A549 (cell line): Measurements from ENCODE around the gene PANX1. TPM values are rescaled to one million over a fixed set of nuclear protein-coding genes. Genes with fewer than 3 reads are reported as not detected.

Experiments
- ATAC-seq, 2 experiments: fragments of 200-7000 bp in 1 of 2; fragments of >200 bp in 1 of 2; cut with Nextera tagmentation in 1 of 2; cut with Tn5 transposase in 1 of 2; 3 replicates each; pipeline versions ENCODE4 v1.8.0 to v1.9.1; 2018 to 2020; ENCODE audit warnings: mild to moderate bottlenecking in 1 of 2, moderate library complexity in 1 of 2
- CTCF ChIA-PET: fragments of 300-600 bp; sonication (Branson Sonifier 250); formaldehyde crosslinking; extraction: SDS; loops from one replicate; lab custom pipeline; 2021; ENCODE audit warnings: antibody characterized with exemption, inconsistent platforms; lab: Yijun Ruan, JAX
- POLR2A ChIA-PET: fragments of 350-600 bp; formaldehyde crosslinking; extraction: SDS; loops from one replicate; lab custom pipeline; 2021; ENCODE audit warnings: antibody characterized with exemption, inconsistent platforms; lab: Yijun Ruan, JAX
- DNase-seq, 2 experiments: peaks; one replicate each; pipeline versions ENCODE4 v3.0.0 to v3.0.0-alpha.2; 2011 to 2016; ENCODE audit warnings: low read depth in 1 of 2, low spot score in 1 of 2
- FAIRE-seq: peaks from 2 replicates; lab custom pipeline; 2011; peaks lifted over from hg19 to GRCh38; lab: Jason Lieb, UNC
- H3K27ac ChIP-seq, 2 experiments: fragments of >200 bp; sonication (Bioruptor Twin); formaldehyde crosslinking; 3 replicates each; pipeline ENCODE4 v1.5.1; 2016 to 2017
- H3K4me1 ChIP-seq: fragments of >200 bp; sonication (Bioruptor Twin); formaldehyde crosslinking; 3 replicates; pipeline ENCODE4 v1.6.1; 2016
- H3K4me2 ChIP-seq: fragments of >200 bp; sonication (Bioruptor Twin); formaldehyde crosslinking; 3 replicates; pipeline ENCODE4 v1.6.1; 2016
- H3K4me3 ChIP-seq: fragments of >200 bp; sonication (Bioruptor Twin); formaldehyde crosslinking; 3 replicates; pipeline ENCODE4 v1.5.1; 2016
- H3K9me3 ChIP-seq: fragments of >200 bp; sonication (Bioruptor Twin); formaldehyde crosslinking; 3 replicates; pipeline ENCODE4 v1.6.1; 2016
- BCL3 ChIP-seq: fragments of >200 bp; sonication (Bioruptor Twin); formaldehyde crosslinking; IDR thresholded peaks from 3 replicates; pipeline ENCODE4 v1.6.1; 2016
- CEBPB ChIP-seq, 2 experiments: fragments of >200 bp in 1 of 2; sonication (Bioruptor Twin) in 1 of 2; formaldehyde crosslinking in 1 of 2; IDR thresholded peaks; 2 replicates each; pipeline ENCODE4 v1.6.1; 2012 to 2016
- E2F6 ChIP-seq: IDR thresholded peaks from 2 replicates; pipeline ENCODE4 v1.6.1; 2012; ENCODE audit warnings: low read depth, borderline replicate concordance
- FOSL2 ChIP-seq, 2 experiments: fragments of 450-650 bp in 1 of 2; fragments of >200 bp in 1 of 2; sonication (Bioruptor Twin) in 1 of 2; formaldehyde crosslinking; IDR thresholded peaks; 2 replicates each; pipeline versions ENCODE4 v1.5.0 to v1.6.1; 2016 to 2020; ENCODE audit warnings: mild to moderate bottlenecking in 1 of 2, moderate library complexity in 1 of 2
- GATA3 ChIP-seq: IDR thresholded peaks from 2 replicates; pipeline ENCODE4 v1.6.1; 2012; ENCODE audit warnings: borderline replicate concordance
- HOXA7 ChIP-seq: fragments of 250-450 bp; sonication (Bioruptor Pico); IDR thresholded peaks from 2 replicates; pipeline ENCODE4 v1.5.0; 2020; ENCODE audit warnings: mild to moderate bottlenecking, moderate library complexity
- HOXB13 ChIP-seq: fragments of 250-450 bp; sonication (Bioruptor Pico); IDR thresholded peaks from 2 replicates; pipeline ENCODE4 v1.5.0; 2020; ENCODE audit warnings: low read depth, mild to moderate bottlenecking, moderate library complexity
- JUN ChIP-seq, 2 experiments: fragments of >200 bp; sonication (Bioruptor Twin); formaldehyde crosslinking; IDR thresholded peaks; 2 replicates in 1 of 2; 3 replicates in 1 of 2; pipeline ENCODE4 v1.6.1; 2016 to 2017
- KDM5A ChIP-seq: fragments of 200-600 bp; sonication (generic); IDR thresholded peaks from 2 replicates; pipeline ENCODE4 v1.6.1; 2016; ENCODE audit warnings: antibody characterized with exemption, mild to moderate bottlenecking
- MAFK ChIP-seq: fragments of 450-650 bp; IDR thresholded peaks from 2 replicates; pipeline ENCODE4 v1.6.1; 2014; ENCODE audit not compliant: partially characterized antibody
- MAZ ChIP-seq: fragments of 150-350 bp; IDR thresholded peaks from 2 replicates; pipeline ENCODE4 v1.6.1; 2014; ENCODE audit warnings: antibody characterized with exemption, low read depth, low read length, borderline replicate concordance
- MYC ChIP-seq: IDR thresholded peaks from 2 replicates; pipeline ENCODE4 v1.6.1; 2012; ENCODE audit warnings: mild to moderate bottlenecking, inconsistent platforms, low read length, improper control_type of control experiment, borderline replicate concordance
- NFE2L2 ChIP-seq: fragments of 150-350 bp; conservative IDR thresholded peaks from 2 replicates; pipeline ENCODE4 v1.6.1; 2014; ENCODE audit warnings: low read length
- NPAS2 ChIP-seq: fragments of 250-450 bp; sonication (Bioruptor Pico); IDR thresholded peaks from 2 replicates; pipeline ENCODE4 v1.8.0; 2022; ENCODE audit warnings: mild to moderate bottlenecking, moderate library complexity, borderline replicate concordance
- POLR2AphosphoS2 ChIP-seq: conservative IDR thresholded peaks from 2 replicates; pipeline ENCODE4 v1.6.1; 2012; ENCODE audit warnings: low read length, improper control_type of control experiment, inconsistent platforms
- RARB ChIP-seq: fragments of 250-450 bp; sonication (Bioruptor Pico); IDR thresholded peaks from 2 replicates; pipeline ENCODE4 v1.8.0; 2021; ENCODE audit warnings: mild to moderate bottlenecking, moderate library complexity
- RCOR1 ChIP-seq: fragments of 150-350 bp; IDR thresholded peaks from 2 replicates; pipeline ENCODE4 v1.6.1; 2014; ENCODE audit warnings: antibody characterized with exemption, low read length, low read depth
- TFCP2L1 ChIP-seq: fragments of 250-450 bp; sonication (Bioruptor Pico); IDR thresholded peaks from 2 replicates; pipeline ENCODE4 v1.5.0; 2021; ENCODE audit warnings: mild to moderate bottlenecking
- ZC3H11A ChIP-seq: fragments of 450-650 bp; IDR thresholded peaks from 2 replicates; pipeline ENCODE4 v1.6.1; 2014; ENCODE audit warnings: antibody characterized with exemption, mild to moderate bottlenecking
- WGBS: methylation state at CpG from one replicate; pipeline ENCODE4 v1.1.6; 2017; ENCODE audit errors: missing lambda C conversion rate; 5-methylcytosine and 5-hydroxymethylcytosine counted together
- polyA plus RNA-seq, 4 experiments: library from polyadenylated mRNA; depleted of rRNA in 3 of 4; stranded (reverse); fragments of >200 nt; fragmentation: RNase III in 1 of 4; extraction: RNeasy Plus Mini Kit Qiagen cat#74134 plus additional on column Dnase treatment in 1 of 4; gene quantifications; 2 replicates in 3 of 4; 3 replicates in 1 of 4; pipeline ENCODE4 v1.2.3, GENCODE V29; 2011 to 2017

The PANX1 gene
- polyA plus RNA-seq, 2 of the 4 experiments (the other 2 are of a cell fraction), result 11.0 to 13.3 TPM

- TF ChIP-seq MYC (no peak), MAZ (no peak), GATA3 (peak; percentile 61; the same call in 1 of the 2 replicates), FOSL2 (IDR thresholded peaks at IDR 0.05) (peak; percentile 48; the same call in 1 of the 2 replicates), FOSL2 (CRISPR knock-in tag; IDR thresholded peaks at IDR 0.05) (peak; percentile 66), E2F6 (no peak), TFCP2L1 (no peak), JUN (IDR thresholded peaks at IDR 0.05) (0 out of 5 replicates have a peak, but pooled peaks of 1 of the 2 experiments have one; percentile 52)
These were observed 72.4 kb downstream of the PANX1 start (continued) for GRCh38 chr11:94201004-94201465.

GRCh38 chr11:94203070-94203469, 74.4 kb downstream of the PANX1 start:
- 87% methylated on average over 3 of the region's 3 CpGs for WGBS
- CTCF ChIA-PET, result no interaction called here
- POLR2A ChIA-PET, result no interaction called here

GRCh38 chr11:94211261-94211830, 82.7 kb downstream of the PANX1 start:
- 44% methylated on average over 2 of the region's 2 CpGs for WGBS
- TF ChIP-seq ZC3H11A (no peak), RCOR1 (no peak), CEBPB (IDR thresholded peaks at IDR 0.05) (no peak), HOXB13 (no peak), RARB (CRISPR knock-in tag) (no peak)
- TF ChIP-seq, all 56 proteins: peak for 0
- ATAC-seq (no peak), DNase-seq (no peak), FAIRE-seq (no peak)
- H3K27ac ChIP-seq, result no peak overlapping the region
- ChIA-PET CTCF (no interaction called here), POLR2A (no interaction called here)
- no peaks in the 10 kb centered on the region for H3K9me3 ChIP-seq
- H3K4me3 ChIP-seq, result no peak overlapping the region
- H3K4me2 ChIP-seq, result no peak overlapping the region
- H3K4me1 ChIP-seq, result no peaks in the 10 kb centered on the region

More at GRCh38 chr11:94203070-94203469, 74.4 kb downstream of the PANX1 start:
- Histone ChIP-seq H3K4me1 (peaks cover 35% of the 10 kb centered on the region), H3K9me3 (no peaks in the 10 kb centered on the region), H3K4me3 (no peak overlapping the region), H3K27ac (peak overlapping the region in 1 of 2 experiments; percentile 43; a peak in 1 of 6 replicates), H3K4me2 (no peak overlapping the region)
- TF ChIP-seq RCOR1 (no peak), BCL3 (no peak), MAFK (peak; percentile 16), NFE2L2 (no peak), POLR2AphosphoS2 (no peak), FOSL2 (IDR thresholded peaks at IDR 0.05) (no peak), FOSL2 (CRISPR knock-in tag; IDR thresholded peaks at IDR 0.05) (no peak)
- FAIRE-seq (no peak), DNase-seq (no peak), ATAC-seq (no peak)

- 32% methylated on average over 2 of the region's 2 CpGs for WGBS
- POLR2A ChIA-PET, result no interaction called here
- no peak for DNase-seq
- Histone ChIP-seq H3K9me3 (no peaks in the 10 kb centered on the region), H3K4me3 (no peak overlapping the region)
- TF ChIP-seq HOXA7 (CRISPR knock-in tag), result no peak
- TF ChIP-seq KDM5A, result no peak
- TF ChIP-seq MAZ, result no peak
- no peak for TF ChIP-seq RARB (CRISPR knock-in tag)
- no peak for TF ChIP-seq NPAS2 (CRISPR knock-in tag)
- no peak for TF ChIP-seq JUN (IDR thresholded peaks at IDR 0.05)
- TF ChIP-seq, all 56 proteins: peak for 0
- no peak overlapping the region for H3K27ac ChIP-seq
- no peak for ATAC-seq
- H3K4me2 ChIP-seq, result no peak overlapping the region
- no peak for FAIRE-seq
- CTCF ChIA-PET, result no interaction called here
- H3K4me1 ChIP-seq, result no peaks in the 10 kb centered on the region
These were observed 84.3 kb downstream of the PANX1 start for GRCh38 chr11:94212898-94213297.
